HL-60 (cell line): ENCODE measurements around the gene FAM98B.

Source experiments
- CTCF ChIP-seq: IDR thresholded peaks from one replicate; pipeline ENCODE4 v1.5.1; 2011; ENCODE audit warnings: low read length, control low read depth, inconsistent platforms; ENCODE audit not compliant: insufficient read depth
- POLR2AphosphoS5 ChIP-seq: IDR thresholded peaks from 2 replicates; pipeline ENCODE4 v1.6.1; 2012; ENCODE audit warnings: low read depth
- SPI1 ChIP-seq: IDR thresholded peaks from 2 replicates; pipeline ENCODE4 v1.6.1; 2012; ENCODE audit warnings: low read depth, mild to moderate bottlenecking, borderline replicate concordance

DNA sequence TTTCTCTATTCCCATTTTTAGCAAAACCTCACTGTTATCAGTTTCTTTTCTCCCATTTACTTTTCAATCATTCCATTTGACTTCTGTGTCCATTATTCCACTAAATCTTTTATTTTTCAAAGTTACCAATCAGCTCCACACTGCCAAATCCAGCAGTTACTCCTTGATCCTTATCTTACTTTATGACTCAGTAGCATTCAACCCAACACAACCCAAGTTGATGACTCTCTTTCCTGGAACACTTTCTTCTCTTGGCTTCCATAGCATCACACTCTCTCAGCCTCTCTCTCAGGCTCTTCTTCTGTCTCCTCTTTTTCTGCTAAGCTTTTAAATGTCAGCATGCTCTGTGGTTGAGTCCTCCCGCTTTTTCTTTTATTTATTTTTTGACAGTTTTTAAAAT, 74.4 kb downstream of the FAM98B start:
- TF ChIP-seq CTCF (no peak), POLR2AphosphoS5 (no peak), SPI1 (no peak)
